ENCODE measurements around the gene MUC4.

Gene MUC4

GRCh38 chr3:195698647-195699387 lies 112.9 kb downstream of the MUC4 start:
- no peak for ATAC-seq
- TF ChIP-seq ARNTL (CRISPR knock-in tag; IDR thresholded peaks at IDR 0.05; ENCODE audit: borderline replicate concordance, low read depth) = no peak

DNA sequence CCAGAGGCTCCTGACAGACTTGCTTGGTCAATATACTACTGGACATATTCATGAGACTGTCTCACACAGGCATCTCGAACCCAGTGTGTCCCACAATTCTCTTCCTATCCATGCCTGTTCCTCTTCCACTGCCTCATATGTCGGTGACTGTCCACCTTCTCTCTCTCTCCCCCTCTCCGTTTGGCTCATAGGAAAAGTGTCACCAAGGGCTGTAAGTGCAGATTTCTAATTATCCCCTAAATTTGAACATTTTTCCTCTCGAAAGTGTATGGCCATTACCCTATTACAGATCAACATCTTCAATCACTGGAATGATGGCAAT lies 113.4 kb downstream of the MUC4 start:
- TF ChIP-seq, protein P1, sequence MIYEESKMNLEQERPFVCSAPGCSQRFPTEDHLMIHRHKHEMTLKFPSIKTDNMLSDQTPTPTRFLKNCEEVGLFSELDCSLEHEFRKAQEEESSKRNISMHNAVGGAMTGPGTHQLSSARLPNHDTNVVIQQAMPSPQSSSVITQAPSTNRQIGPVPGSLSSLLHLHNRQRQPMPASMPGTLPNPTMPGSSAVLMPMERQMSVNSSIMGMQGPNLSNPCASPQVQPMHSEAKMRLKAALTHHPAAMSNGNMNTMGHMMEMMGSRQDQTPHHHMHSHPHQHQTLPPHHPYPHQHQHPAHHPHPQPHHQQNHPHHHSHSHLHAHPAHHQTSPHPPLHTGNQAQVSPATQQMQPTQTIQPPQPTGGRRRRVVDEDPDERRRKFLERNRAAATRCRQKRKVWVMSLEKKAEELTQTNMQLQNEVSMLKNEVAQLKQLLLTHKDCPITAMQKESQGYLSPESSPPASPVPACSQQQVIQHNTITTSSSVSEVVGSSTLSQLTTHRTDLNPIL (CRISPR knock-in tag; IDR thresholded peaks at IDR 0.05; ENCODE audit: low read depth) = no peak
- TF ChIP-seq POU6F1 (CRISPR knock-in tag; IDR thresholded peaks at IDR 0.05; ENCODE audit: borderline replicate concordance, low read depth) = no peak
- TF ChIP-seq TOX (CRISPR knock-in tag; IDR thresholded peaks at IDR 0.05; ENCODE audit: borderline replicate concordance) = no peak
- TF ChIP-seq BACH2 (CRISPR knock-in tag; IDR thresholded peaks at IDR 0.05; ENCODE audit: borderline replicate concordance) = no peak
- TF ChIP-seq ARNTL (CRISPR knock-in tag; IDR thresholded peaks at IDR 0.05; ENCODE audit: borderline replicate concordance, low read depth) = no peak
- TF ChIP-seq ZNF8 (CRISPR knock-in tag; IDR thresholded peaks at IDR 0.05) = no peak
- TF ChIP-seq PATZ1 (CRISPR knock-in tag; IDR thresholded peaks at IDR 0.05; ENCODE audit: borderline replicate concordance) = no peak
- no peak for TF ChIP-seq ZNF565 (CRISPR knock-in tag; conservative IDR thresholded peaks at IDR 0.05; ENCODE audit: low read depth)
- TF ChIP-seq ZNF70 (CRISPR knock-in tag; IDR thresholded peaks at IDR 0.05) = no peak
- TF ChIP-seq ESRRG (CRISPR knock-in tag; IDR thresholded peaks at IDR 0.05) = no peak
- no peak for TF ChIP-seq TCF4 (CRISPR knock-in tag; IDR thresholded peaks at IDR 0.05; ENCODE audit: borderline replicate concordance)
- no peak for TF ChIP-seq CSRNP3 (CRISPR knock-in tag; IDR thresholded peaks at IDR 0.05)
- no peak for TF ChIP-seq ZFP3 (CRISPR knock-in tag; IDR thresholded peaks at IDR 0.05)
- TF ChIP-seq PPARA (CRISPR knock-in tag; IDR thresholded peaks at IDR 0.05; ENCODE audit: borderline replicate concordance) = no peak
- TF ChIP-seq CSDC2 (CRISPR knock-in tag; IDR thresholded peaks at IDR 0.05) = no peak
- no peak for TF ChIP-seq RARB (CRISPR knock-in tag; IDR thresholded peaks at IDR 0.05)
- TF ChIP-seq ISL1 (CRISPR knock-in tag; IDR thresholded peaks at IDR 0.05) = no peak
- TF ChIP-seq ZC3H10 (CRISPR knock-in tag; IDR thresholded peaks at IDR 0.05) = no peak
- TF ChIP-seq, protein P2, sequence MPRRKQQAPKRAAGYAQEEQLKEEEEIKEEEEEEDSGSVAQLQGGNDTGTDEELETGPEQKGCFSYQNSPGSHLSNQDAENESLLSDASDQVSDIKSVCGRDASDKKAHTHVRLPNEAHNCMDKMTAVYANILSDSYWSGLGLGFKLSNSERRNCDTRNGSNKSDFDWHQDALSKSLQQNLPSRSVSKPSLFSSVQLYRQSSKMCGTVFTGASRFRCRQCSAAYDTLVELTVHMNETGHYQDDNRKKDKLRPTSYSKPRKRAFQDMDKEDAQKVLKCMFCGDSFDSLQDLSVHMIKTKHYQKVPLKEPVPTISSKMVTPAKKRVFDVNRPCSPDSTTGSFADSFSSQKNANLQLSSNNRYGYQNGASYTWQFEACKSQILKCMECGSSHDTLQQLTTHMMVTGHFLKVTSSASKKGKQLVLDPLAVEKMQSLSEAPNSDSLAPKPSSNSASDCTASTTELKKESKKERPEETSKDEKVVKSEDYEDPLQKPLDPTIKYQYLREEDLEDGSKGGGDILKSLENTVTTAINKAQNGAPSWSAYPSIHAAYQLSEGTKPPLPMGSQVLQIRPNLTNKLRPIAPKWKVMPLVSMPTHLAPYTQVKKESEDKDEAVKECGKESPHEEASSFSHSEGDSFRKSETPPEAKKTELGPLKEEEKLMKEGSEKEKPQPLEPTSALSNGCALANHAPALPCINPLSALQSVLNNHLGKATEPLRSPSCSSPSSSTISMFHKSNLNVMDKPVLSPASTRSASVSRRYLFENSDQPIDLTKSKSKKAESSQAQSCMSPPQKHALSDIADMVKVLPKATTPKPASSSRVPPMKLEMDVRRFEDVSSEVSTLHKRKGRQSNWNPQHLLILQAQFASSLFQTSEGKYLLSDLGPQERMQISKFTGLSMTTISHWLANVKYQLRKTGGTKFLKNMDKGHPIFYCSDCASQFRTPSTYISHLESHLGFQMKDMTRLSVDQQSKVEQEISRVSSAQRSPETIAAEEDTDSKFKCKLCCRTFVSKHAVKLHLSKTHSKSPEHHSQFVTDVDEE (CRISPR knock-in tag; IDR thresholded peaks at IDR 0.05) = no peak
- no peak for ATAC-seq

DNA sequence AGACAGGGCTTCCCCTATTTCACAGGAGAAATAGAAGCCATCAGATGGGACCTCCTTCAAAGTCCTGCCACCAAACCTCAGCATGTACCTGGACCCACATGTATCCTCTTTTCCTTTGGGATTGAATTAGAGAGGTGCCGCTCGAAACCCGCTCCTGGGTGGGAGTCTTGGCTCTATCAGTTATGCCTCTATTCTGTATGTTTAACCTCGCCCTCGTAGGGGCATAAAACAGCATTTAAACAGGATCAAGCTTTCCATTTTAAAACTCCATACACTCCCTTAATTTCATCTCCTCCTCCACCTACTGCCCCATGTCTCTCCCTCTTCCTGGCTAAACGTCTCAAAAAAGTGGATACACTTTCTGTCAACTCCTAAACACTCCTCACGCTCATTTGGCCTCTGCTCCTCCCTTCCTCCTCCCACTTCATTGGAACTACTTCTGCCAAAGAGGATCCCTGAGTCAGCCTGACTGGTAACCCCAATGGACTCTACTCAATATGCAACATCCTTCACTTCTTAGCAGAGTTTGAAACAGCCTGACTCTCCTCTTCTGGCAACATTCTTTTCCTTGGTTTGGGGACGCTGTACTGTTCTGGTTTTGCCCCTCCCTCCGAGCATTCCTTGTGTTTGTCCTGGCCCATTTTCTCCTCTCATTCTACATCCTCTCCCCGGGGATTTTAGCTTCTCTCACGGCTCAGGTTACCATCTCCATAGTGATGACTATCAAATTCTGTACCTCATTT lies 114.0 kb downstream of the MUC4 start:
- no peak for TF ChIP-seq TCF4 (CRISPR knock-in tag; IDR thresholded peaks at IDR 0.05; ENCODE audit: borderline replicate concordance)
- TF ChIP-seq ARNTL (CRISPR knock-in tag; IDR thresholded peaks at IDR 0.05; ENCODE audit: borderline replicate concordance, low read depth) = no peak
- TF ChIP-seq ZNF8 (CRISPR knock-in tag; IDR thresholded peaks at IDR 0.05) = no peak
- TF ChIP-seq ZNF70 (CRISPR knock-in tag; IDR thresholded peaks at IDR 0.05) = no peak
- TF ChIP-seq ZC3H10 (CRISPR knock-in tag; IDR thresholded peaks at IDR 0.05) = no peak
- no peak for TF ChIP-seq PATZ1 (CRISPR knock-in tag; IDR thresholded peaks at IDR 0.05; ENCODE audit: borderline replicate concordance)
- TF ChIP-seq, protein P1 (CRISPR knock-in tag; IDR thresholded peaks at IDR 0.05; ENCODE audit: low read depth) = no peak
- TF ChIP-seq ZNF565 (CRISPR knock-in tag; conservative IDR thresholded peaks at IDR 0.05; ENCODE audit: low read depth) = no peak
- peak; percentile 68 for ATAC-seq
